Measurements from ENCODE around the gene SAMD9L.

DNA sequence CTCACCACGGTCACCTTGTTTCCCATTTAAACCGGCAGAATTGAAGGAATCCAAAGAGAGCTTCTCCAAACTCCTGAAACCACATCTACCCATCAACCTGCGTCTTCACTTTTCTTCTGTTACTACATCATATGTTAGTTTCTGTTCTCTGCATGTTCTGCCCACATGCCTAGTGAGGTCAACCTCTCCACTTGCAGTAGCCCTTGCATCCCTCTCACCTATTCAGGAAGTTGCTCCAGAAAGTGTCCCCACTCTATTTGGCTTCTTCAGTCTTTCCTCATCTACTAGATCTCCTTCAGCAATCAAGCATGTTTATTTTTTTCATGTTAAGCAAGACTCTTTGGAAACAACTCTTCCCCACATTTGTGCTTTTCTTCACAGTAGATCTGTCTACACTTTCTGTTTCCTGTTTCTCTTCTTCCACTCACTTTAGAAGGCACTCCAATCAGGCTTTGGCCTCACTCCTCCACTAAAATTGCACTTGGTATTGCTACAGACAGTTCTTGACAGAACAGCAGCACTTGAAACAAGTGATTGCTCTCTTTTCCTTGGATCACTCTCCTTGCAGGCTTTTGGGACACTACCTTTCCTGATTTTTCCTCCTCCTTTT, 7.5 kb downstream of the SAMD9L start:
- TF ChIP-seq EZH2 (IDR thresholded peaks at IDR 0.05; ENCODE audit: insufficient read depth, poor library complexity, severe bottlenecking) (no peak), EZH2phosphoT487 (IDR thresholded peaks at IDR 0.05; ENCODE audit: insufficient read depth, low read depth) (no peak)

Measured in GM23248 (cell line).